GM12801 (cell line): ENCODE measurements around the gene EI24.

Source experiments
- TF ChIP-seq, protein P1 (sequence below): IDR thresholded peaks from one replicate; pipeline ENCODE4 v1.5.1; 2011; ENCODE audit warnings: control low read depth; ENCODE audit not compliant: insufficient read length; ENCODE audit errors: extremely low read depth

EI24 gene

DNA sequence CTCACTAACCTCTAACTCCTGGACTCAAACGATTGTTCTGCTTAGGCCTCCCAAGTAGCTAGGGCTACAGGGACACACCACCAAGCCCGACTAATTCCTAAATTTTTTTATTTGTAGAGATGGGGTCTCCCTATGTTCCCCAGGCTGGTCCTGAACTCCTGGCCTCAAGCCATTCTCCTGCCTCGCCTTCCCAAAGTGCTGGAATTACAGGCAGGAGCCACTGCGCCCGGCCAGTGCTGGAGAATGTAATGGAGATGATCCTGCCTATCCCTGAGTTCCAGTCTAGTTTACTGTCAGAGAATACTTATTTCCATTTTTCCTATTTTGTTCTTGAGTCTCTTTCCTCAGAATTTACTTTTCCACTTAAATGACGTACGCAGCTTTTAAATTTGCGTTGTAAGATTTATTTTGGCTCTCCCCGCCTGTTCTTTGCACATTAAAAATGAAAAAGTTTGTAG, 55.5 kb downstream of the EI24 start, which contains the start of gene CHEK1:
Gene CHEK1 (plus strand): TSS at position 408 of the 458 bp plus-strand sequence. CDS start 1,606 bp downstream, outside the sequence.
- TF ChIP-seq, protein P1, sequence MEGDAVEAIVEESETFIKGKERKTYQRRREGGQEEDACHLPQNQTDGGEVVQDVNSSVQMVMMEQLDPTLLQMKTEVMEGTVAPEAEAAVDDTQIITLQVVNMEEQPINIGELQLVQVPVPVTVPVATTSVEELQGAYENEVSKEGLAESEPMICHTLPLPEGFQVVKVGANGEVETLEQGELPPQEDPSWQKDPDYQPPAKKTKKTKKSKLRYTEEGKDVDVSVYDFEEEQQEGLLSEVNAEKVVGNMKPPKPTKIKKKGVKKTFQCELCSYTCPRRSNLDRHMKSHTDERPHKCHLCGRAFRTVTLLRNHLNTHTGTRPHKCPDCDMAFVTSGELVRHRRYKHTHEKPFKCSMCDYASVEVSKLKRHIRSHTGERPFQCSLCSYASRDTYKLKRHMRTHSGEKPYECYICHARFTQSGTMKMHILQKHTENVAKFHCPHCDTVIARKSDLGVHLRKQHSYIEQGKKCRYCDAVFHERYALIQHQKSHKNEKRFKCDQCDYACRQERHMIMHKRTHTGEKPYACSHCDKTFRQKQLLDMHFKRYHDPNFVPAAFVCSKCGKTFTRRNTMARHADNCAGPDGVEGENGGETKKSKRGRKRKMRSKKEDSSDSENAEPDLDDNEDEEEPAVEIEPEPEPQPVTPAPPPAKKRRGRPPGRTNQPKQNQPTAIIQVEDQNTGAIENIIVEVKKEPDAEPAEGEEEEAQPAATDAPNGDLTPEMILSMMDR: no peak

DNA sequence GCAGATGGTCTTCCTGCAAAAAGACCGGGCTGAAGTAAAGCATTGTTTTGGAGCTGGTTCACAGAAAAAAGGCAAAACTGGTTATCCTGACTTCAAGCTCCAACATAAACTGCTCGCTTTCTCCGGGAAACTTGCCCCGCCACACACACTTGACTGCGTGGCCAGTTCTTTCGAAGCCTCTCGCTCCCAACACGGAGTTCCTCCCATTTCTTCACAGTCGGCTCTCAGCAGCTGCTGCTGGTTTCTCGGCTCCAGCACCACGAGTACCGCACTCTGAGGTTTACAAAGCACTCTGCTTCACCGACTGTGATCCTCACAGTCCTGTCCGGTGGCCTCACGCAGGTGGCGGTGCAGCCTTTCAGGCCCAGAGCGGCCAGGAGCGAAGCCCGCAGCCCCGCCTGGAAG, 56.0 kb downstream of the EI24 start:
- TF ChIP-seq, protein P1: no peak

DNA sequence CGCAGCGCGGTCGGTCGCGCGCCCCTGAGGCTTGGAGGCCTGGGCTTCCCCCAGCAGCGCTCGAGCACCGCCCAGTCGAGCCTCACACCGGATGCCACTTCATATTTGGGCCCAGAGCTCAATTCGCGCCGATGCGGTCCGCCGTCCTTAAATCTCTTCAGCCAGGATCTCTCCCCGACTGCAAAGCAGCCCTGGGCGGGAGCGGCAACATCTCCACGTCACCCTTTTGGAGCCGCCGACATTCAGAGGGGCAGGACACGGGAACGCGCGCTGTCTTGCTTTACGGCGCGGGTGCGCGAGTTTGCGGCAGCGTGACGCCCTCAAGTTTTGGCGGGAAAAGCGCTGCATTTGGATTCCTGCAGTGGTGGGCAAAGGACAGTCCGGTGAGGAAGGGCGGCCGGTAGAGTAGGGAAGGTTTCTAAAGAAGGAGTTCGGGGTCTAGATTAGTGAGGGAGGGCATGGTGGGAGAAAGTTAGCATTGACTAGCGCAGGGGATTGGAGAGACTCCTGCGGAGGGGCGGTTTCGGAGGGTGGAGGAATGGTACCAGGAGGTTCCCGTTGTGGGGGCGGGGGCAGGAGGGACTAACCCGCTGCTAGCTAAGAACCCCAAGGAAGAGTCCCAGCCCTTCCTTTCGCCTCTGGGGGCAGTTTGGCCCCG, 56.5 kb downstream of the EI24 start:
- TF ChIP-seq, protein P1: no peak

DNA sequence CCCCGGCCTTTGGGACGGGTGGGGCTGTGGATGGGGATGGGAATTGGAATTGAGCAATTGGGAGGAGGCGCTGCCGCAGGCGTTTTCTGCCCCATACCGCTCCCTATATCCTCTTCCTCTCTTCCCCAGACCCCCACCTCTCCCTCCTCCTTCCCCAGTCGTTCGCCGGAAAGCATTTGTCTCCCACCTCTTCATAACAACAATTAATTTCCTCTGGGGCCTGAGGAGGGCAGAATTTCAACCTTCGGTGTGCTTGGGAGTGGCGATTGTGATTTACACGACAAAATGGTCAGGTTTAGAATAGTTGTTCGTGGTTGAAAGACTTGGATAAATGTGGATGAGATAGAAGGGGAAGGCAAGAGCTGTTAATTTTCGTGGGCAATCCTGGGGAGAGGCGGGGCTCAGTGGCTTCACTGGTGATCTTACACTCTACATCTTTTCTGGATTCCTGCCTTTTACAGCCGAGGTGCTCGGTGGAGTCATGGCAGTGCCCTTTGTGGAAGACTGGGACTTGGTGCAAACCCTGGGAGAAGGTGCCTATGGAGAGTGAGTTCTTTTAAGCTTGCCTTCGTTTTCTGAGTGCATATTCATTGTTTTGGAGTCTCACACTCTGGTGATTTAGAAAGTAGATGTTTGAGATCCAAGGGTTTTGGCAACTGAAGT, 57.1 kb downstream of the EI24 start:
- TF ChIP-seq, protein P1: no peak

DNA sequence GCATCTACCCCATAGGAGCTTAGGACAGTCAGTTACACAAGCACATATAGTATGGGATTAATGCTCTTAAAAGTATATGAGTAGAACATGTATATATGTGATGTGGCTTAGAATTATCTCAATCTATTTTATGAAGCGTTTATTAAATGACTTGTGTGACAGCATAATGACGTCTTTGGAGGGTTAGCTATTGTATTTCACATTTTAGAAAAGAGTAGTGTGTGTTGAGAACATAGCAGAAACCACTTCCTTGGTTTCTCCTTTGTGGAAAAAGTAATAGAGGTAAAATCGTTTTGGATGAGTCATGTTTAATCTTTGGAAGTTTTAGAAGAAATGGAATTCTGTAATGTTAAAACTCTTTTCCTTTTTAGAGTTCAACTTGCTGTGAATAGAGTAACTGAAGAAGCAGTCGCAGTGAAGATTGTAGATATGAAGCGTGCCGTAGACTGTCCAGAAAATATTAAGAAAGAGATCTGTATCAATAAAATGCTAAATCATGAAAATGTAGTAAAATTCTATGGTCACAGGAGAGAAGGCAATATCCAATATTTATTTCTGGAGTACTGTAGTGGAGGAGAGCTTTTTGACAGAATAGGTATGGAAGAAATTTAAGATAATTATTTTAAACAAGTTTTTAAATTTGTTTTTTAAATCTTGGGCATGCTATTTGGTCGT, 58.1 kb downstream of the EI24 start:
- TF ChIP-seq, protein P1: no peak
